HG02981 (cell line): Measurements from ENCODE around the gene HORMAD1.
A peak's percentile ranks its signal among the peaks of the same experiment; 100 is the strongest.
"Not testable (repeated sequence)": the region's sequence is repeated elsewhere in the genome, so short reads cannot be mapped to it uniquely, and the experiment has no call there.

Experiments
- ATAC-seq: cut with Tn5 transposase; IDR thresholded peaks from one replicate; pipeline ENCODE4 v1.9.1; 2021; ENCODE audit warnings: mild to moderate bottlenecking, moderate library complexity; ENCODE audit not compliant: unreplicated experiment

Gene HORMAD1

DNA sequence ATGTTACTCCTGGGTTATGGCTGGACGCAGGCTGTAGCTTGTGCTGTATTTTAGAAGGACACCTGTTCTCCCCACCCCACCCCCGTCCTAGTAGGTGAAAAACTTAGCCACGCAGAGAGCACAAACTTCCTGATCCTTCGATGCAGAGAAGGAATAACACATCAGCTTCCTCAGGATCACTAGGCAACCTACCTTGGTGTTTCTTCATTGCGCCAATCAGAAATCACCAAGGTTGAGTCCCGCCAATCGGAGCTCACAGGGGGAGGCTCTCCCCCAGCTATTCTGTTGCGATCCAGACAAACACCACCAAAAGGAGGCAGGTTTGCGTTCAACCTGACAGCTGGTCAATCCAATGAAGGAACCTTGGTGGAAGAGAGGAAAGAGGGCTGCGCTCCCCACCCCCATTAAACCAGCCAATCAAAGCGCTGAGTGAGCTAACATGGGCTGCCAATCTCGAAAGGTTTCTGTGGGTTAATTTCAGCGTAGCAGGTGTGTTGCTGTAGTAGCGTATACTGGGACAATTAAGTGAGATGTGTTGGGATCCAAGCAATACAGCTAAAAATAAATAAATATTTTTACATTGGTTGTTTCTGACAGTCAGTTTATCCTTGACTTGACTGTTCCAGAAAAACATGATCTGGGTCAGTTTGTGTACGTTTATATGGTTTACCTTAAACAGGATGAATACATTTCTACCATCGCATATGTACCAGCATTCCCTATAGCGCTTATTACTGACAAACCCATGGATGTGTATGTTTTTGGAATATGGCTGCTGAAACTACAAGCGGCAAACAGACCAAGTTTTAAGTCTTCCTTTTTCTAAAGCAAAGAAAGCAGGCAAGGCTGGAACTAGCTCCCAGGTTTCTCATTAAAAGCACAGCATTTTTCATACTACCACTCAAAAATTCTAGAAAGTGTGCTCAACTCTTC, 23.4 kb downstream of the HORMAD1 start, which contains the start of gene GOLPH3L:
Gene GOLPH3L (minus strand): TSS at position 160 of the 933 bp plus-strand sequence. CDS start 2,316 bp downstream, outside the sequence.
- ATAC-seq, result peak; percentile 99

GRCh38 chr1:150696590-150696989, 24.1 kb downstream of the HORMAD1 start:
- ATAC-seq, result no peak

- ATAC-seq, result no peak
These were observed 24.5 kb downstream of the HORMAD1 start for GRCh38 chr1:150696162-150696561.

- no peak for ATAC-seq
These were observed 25.1 kb downstream of the HORMAD1 start for GRCh38 chr1:150695561-150695960.

DNA sequence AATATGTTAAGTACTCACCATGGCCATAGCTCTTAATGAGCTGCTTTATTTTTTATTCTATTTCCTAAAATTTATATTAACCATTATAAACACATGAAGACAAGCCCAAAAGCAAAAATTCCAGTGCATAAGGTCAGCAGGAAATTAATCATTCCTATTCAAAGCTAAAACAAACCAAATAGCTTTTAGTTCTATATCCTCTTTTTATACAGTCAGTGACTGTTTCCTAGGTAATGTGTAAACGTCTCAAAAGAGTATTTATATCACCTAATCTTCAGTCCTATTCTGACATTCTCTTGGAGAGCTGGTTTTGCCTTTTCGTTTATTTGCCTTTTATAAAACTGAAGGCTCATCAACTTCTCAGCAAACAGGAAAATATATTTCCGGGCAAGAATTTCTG, 28.0 kb downstream of the HORMAD1 start:
- ATAC-seq, result no peak

DNA sequence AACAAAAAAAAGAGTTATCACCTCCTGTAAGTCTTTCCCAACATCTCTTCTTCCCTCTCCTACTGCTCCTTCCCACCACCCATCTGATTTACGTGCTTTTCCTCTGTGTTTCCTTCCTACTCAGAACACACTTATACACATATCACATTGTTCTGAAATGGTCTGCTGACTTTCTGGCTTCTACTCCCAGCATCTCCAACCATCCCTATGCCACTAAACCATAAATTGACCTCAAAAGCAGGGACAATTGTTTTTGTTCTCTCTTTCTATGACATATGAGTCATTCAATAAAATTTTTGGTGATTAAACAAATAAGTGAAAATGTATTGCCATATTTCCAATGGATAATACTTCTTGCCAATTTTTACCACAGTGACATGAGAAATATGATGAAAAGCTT, 31.9 kb downstream of the HORMAD1 start:
- ATAC-seq, result no peak

GRCh38 chr1:150686275-150686674, 34.4 kb downstream of the HORMAD1 start:
- ATAC-seq, result no peak

GRCh38 chr1:150683914-150684313, 36.8 kb downstream of the HORMAD1 start:
- ATAC-seq, result no peak

- no peak for ATAC-seq
These were observed 41.7 kb downstream of the HORMAD1 start for GRCh38 chr1:150678988-150679387.

- no peak for ATAC-seq
These were observed 45.8 kb downstream of the HORMAD1 start for GRCh38 chr1:150674881-150675280.

GRCh38 chr1:150663321-150663720, 57.4 kb downstream of the HORMAD1 start:
- no peak for ATAC-seq

- ATAC-seq, result no peak
These were observed 57.9 kb downstream of the HORMAD1 start for GRCh38 chr1:150662811-150663210.

DNA sequence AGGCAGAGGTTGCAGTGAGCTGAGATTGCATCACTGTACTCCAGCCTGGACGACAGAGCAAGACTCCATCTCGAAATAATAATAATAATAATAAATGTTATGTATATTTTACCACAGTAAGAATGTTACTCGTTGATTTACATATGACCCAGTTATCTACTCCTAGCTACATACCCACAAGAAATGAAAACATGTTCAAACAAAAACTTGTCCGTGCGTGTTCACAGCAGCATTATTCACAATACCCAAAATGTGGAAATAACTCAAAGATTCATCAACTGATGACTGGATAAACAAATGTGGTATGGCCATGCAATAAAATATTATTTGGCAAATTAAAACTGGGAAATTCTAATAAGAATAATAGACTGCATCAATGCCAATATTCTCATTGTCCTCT, 59.5 kb downstream of the HORMAD1 start:
- no peak for ATAC-seq

DNA sequence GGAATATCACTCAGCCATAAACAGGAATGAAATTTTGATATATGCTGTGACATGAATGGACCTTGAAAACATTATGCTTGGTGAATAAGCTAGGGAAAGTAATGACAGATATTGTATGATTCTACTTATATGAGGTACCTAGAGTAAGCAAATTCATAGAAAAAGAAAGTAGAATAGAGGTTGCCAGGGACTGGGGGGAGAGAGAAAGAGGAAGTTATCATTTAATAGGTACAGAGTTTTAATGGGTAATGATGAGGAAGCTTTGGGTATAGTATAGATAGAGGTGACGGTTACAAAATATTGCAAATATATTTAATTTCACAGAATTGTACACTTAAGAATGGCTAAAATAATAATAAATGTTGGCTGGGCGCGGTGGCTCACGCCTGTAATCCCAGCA, 60.1 kb downstream of the HORMAD1 start:
- ATAC-seq, result no peak

DNA sequence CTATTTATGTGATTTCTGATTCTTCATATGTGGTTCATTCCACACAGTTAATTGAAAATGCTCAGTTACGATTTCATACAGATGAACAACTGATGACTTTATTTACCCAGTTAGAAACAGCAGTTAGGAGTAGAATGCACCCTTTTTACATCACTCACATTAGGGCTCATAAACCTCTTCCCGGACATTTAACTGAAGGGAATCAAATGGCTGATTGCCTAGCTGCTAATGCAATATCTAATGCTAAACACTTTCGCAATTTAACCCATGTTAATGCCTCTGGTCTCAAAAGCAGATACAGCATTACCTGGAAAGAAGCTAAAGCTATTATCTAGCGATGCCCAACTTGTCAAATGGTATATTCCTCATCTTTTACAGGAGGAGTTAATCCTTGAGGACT, 63.6 kb downstream of the HORMAD1 start:
- ATAC-seq, result not testable (repeated sequence)

GRCh38 chr1:150654635-150655034, 66.1 kb downstream of the HORMAD1 start:
- not testable (repeated sequence) for ATAC-seq

DNA sequence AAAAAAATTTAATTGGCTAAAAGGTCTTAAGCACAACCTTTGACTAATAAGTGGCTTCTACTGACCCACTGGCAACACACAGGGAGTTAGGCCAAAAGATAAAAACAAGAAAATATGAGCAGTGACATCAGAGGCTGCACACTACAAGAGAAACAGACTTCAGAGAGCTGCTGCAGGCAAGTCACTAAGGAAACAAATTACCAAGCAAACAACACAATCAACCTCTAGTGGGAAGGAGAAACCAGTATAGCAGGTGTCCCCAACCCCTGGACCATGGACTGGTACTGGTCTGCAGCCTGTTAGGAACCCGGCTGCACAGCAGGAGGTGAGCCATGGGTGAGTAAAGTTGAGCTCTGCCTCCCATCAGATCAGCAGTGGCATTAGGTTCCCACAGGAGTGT, 70.5 kb downstream of the HORMAD1 start:
- ATAC-seq, result no peak

- ATAC-seq, result no peak
These were observed 71.1 kb downstream of the HORMAD1 start for GRCh38 chr1:150649441-150650075.
